Adrenal gland (tissue), 12 donors: ENCODE data around the gene CROCC. TPM values are rescaled to one million over a fixed set of nuclear protein-coding genes. Genes with fewer than 3 reads are reported as not detected.

Experiments used
- DNase-seq, 7 donors: peaks; one replicate each; pipeline ENCODE4 v3.0.0-alpha.2; 2019 to 2020
- H3K27ac ChIP-seq, 5 donors: fragments of 200-600 bp; sonication (generic) in 4 of 5; 1 replicate in 3 of 5; 2 replicates in 2 of 5; pipeline versions ENCODE4 v1.5.1 to v1.8.0; 2016 to 2020; ENCODE audit warnings: mild to moderate bottlenecking in 1 of 5
- H3K27me3 ChIP-seq: fragments of 200-600 bp; 2 replicates; pipeline ENCODE4 v1.8.0; 2021
- H3K36me3 ChIP-seq, 2 donors: fragments of 200-600 bp; replicated peaks in 1 of 2; 1 replicate in 1 of 2; 2 replicates in 1 of 2; pipeline versions ENCODE4 v1.5.1 to v1.8.0; 2018 to 2022
- H3K4me1 ChIP-seq, 2 donors: fragments of 200-600 bp; replicated peaks in 1 of 2; 1 replicate in 1 of 2; 2 replicates in 1 of 2; pipeline versions ENCODE4 v1.5.1 to v1.8.0; 2018 to 2021
- H3K4me3 ChIP-seq, 4 donors: fragments of 200-600 bp; sonication (generic) in 3 of 4; one replicate each; pipeline ENCODE4 v1.5.1; 2016 to 2018
- H3K9me3 ChIP-seq, 3 donors: fragments of 200-600 bp; sonication (generic) in 1 of 3; replicated peaks in 1 of 3; 1 replicate in 2 of 3; 2 replicates in 1 of 3; pipeline versions ENCODE4 v1.5.1 to v1.8.0; 2016 to 2021
- CTCF ChIP-seq, 6 experiments: fragments of 450-650 bp in 4 of 6; fragments of 200-600 bp in 2 of 6; sonication (generic) in 1 of 6; IDR thresholded peaks; 1 replicate in 5 of 6; 2 replicates in 1 of 6; pipeline versions ENCODE4 v1.5.1 to v1.8.0; 2016 to 2021; ENCODE audit warnings: antibody characterized with exemption in 6 of 6, mild to moderate bottlenecking in 2 of 6, moderate library complexity in 1 of 6
- POLR2A ChIP-seq, 2 donors: fragments of 450-650 bp; IDR thresholded peaks; one replicate each; pipeline ENCODE4 v1.6.1; 2017; ENCODE audit warnings: antibody characterized with exemption in 2 of 2, mild to moderate bottlenecking in 2 of 2, moderate library complexity in 1 of 2
- WGBS, 4 donors: extraction: QIAGEN DNeasy Blood & Tissue Kit in 2 of 4; methylation state at CpG; one replicate each; pipeline versions ENCODE4 v1.1.5 to v1.1.7; 2013 to 2017; 5-methylcytosine and 5-hydroxymethylcytosine counted together
- intact Hi-C, 2 donors: fragments of 100-400 bp; cut with DNase I; formaldehyde crosslinking; loops; one replicate each; pipeline versions ENCODE4 v1.14.1 to v1.15.0; 2022 to 2023
- polyA plus RNA-seq, 3 donors: library from polyadenylated mRNA; stranded (reverse); fragments of 200-250 nt in 2 of 3; fragments of 350-450 nt in 1 of 3; fragmentation: Illumina TruSeq in 1 of 3; extraction: RNeasy Lipid Tissue Mini Kit (QIAGEN cat#74804) in 1 of 3; gene quantifications; one replicate each; pipeline ENCODE4 v1.2.3, GENCODE V29; 2013 to 2014
- small RNA-seq, 2 donors: library from RNA; depleted of rRNA; stranded (forward); fragments of <200 nt; gene quantifications; one replicate each; pipeline ENCODE3, GENCODE V24; 2016
- total RNA-seq, 9 donors: library from RNA; depleted of rRNA in 4 of 9; stranded (reverse); fragments of >200 nt in 4 of 9; fragments of 120-200 nt in 1 of 9; fragmentation: NEBNext Ultra II Directional in 1 of 9; extraction: Animal tissue kit (Norgen Biotek cat#: 25700) in 1 of 9; gene quantifications; one replicate each; pipeline versions ENCODE4 v1.1.0 to v1.2.4, GENCODE V29; 2013 to 2023
- donor health status: healthy with polysubstance abuse.
- donor health status: Bipolar disorder and iron deficiency.
- donor health status: DM: yes; HTN: yes; CAD: no.
- donor health status: DM: no; HTN: no; CAD: no.
- donor health status: DM: no; HTN: no; CAD: no.
- donor health status: DM: yes; HTN: yes; CAD: no.

CROCC gene
- total and polyA plus RNA-seq, 12 donors: 2.3 to 151 (median 19.2) TPM

GRCh38 chr1:17020502-17020901 lies 98.8 kb downstream of the CROCC start:
- peak in 1 of 7 donors; percentile 25 for DNase-seq
- H3K9me3 ChIP-seq: no peaks in the 10 kb centered on the region
- peaks cover 0 to 6% of the 10 kb centered on the region in 2 donors for H3K4me1 ChIP-seq
- H3K27me3 ChIP-seq: no peaks in the 10 kb centered on the region
- H3K27ac ChIP-seq: no peak overlapping the region
- H3K36me3 ChIP-seq: peaks cover 0 to 79% of the 10 kb centered on the region in 2 donors
- intact Hi-C loops: no loop called here
- 94 to 100% (median 97%) methylated on average over 1 to 2 of the region's 2 CpGs for WGBS, 4 donors
- TF ChIP-seq POLR2A (IDR thresholded peaks at IDR 0.05): no peak
- TF ChIP-seq CTCF (IDR thresholded peaks at IDR 0.05): no peak
- no peak overlapping the region for H3K4me3 ChIP-seq

- TF ChIP-seq CTCF (IDR thresholded peaks at IDR 0.05): no peak
- TF ChIP-seq POLR2A (IDR thresholded peaks at IDR 0.05): no peak
- Histone ChIP-seq H3K4me3 (no peak overlapping the region), H3K27ac (no peak overlapping the region), H3K9me3 (no peaks in the 10 kb centered on the region), H3K27me3 (no peaks in the 10 kb centered on the region), H3K36me3 (peaks cover 0 to 93% of the 10 kb centered on the region in 2 donors), H3K4me1 (no peaks in the 10 kb centered on the region)
- DNase-seq: peak in 1 of 7 donors; percentile 31
- intact Hi-C loops: no loop called here
- 87 to 93% (median 91%) methylated on average over 10 of the region's 10 CpGs for WGBS, 4 donors
Observed at GRCh38 chr1:17021896-17022295, 100.2 kb downstream of the CROCC start.

Small RNA genes within 50 kb of the gene (small RNA-seq; reads per million reads assigned to genes)
- gene RNU1-2: 0 reads per million in 2 donors
- gene RNU1-5P: 0 reads per million in 2 donors

Other genes with a start within 250 kb of the CROCC start
- 1,000 to 10,000 TPM in 4 of 9 donors, 100 to 1,000 TPM in 1, under 1 TPM in 3, not detected in 1; under 0.01 to 5,330 (median 1,268) TPM for gene RNU1-4, start 181.4 kb upstream of the CROCC start, total RNA-seq
- not detected for gene RNU1-4, start 181.4 kb upstream of the CROCC start, polyA plus RNA-seq
- 1,000 to 10,000 TPM in 4 of 9 donors, 100 to 1,000 TPM in 1, under 1 TPM in 3, not detected in 1; under 0.01 to 5,330 (median 1,268) TPM for gene RNU1-2, start 26.0 kb upstream of the CROCC start, total RNA-seq
- not detected for gene RNU1-2, start 26.0 kb upstream of the CROCC start, polyA plus RNA-seq
- gene MFAP2, start 58.7 kb downstream of the CROCC start, total RNA-seq: 10 to 100 TPM in 1 of 9 donors, 1 to 10 TPM in 7, under 1 TPM in 1; 0.79 to 16.7 (median 4.3) TPM
- 10 to 100 TPM in 2 of 3 donors, 1 to 10 TPM in 1; 2.1 to 17.7 (median 12.3) TPM for gene MFAP2, start 58.7 kb downstream of the CROCC start, polyA plus RNA-seq
- 10 to 100 TPM in 8 of 9 donors, 1 to 10 TPM in 1; 6.0 to 82.4 (median 42.2) TPM for gene ATP13A2, start 90.0 kb downstream of the CROCC start, total RNA-seq
- gene ATP13A2, start 90.0 kb downstream of the CROCC start, polyA plus RNA-seq: 10 to 100 TPM; 11.8 to 51.9 (median 34.1) TPM
- gene SDHB, start 132.1 kb downstream of the CROCC start, total RNA-seq: 100 to 1,000 TPM; 108 to 243 (median 158) TPM
- 100 to 1,000 TPM in 1 of 3 donors, 10 to 100 TPM in 2; 52.3 to 228 (median 64.9) TPM for gene SDHB, start 132.1 kb downstream of the CROCC start, polyA plus RNA-seq
- under 1 TPM in 7 of 9 donors, not detected in 2; 0.28 to 0.88 (median 0.42) TPM for gene PADI2, start 197.5 kb downstream of the CROCC start, total RNA-seq
- gene PADI2, start 197.5 kb downstream of the CROCC start, polyA plus RNA-seq: under 1 TPM; 0.20 to 0.48 (median 0.46) TPM